ENCODE results near the gene CEMP1.
"Not testable (repeated sequence)": the region's sequence is repeated elsewhere in the genome, so short reads cannot be mapped to it uniquely, and the experiment has no call there.

The CEMP1 gene

GRCh38 chr16:2534335-2534734, 3.1 kb upstream of the CEMP1 start:
- not testable (repeated sequence) for DNase-seq

DNA sequence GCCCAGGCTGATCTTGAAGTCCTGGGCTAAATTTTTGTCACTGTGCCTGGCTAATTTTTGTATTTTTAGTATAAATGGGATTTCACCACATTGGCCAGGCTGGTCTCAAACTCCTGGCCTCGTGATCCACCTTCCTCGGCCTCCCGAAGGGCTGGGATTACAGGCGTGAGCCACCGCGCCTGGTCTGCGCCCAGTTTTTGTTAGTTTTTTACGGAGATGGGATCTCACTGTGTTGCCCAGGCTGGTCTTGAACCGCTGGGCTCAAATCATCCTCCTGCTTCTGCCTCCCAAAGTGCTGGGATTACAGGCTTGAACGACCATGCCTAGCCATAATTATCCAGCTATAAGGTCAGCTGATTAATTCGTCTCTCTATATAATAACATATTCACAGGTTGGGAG, 2.7 kb upstream of the CEMP1 start:
- no peak for DNase-seq

GRCh38 chr16:2533142-2533755, 2.0 kb upstream of the CEMP1 start:
- DNase-seq: not testable (repeated sequence)

DNA sequence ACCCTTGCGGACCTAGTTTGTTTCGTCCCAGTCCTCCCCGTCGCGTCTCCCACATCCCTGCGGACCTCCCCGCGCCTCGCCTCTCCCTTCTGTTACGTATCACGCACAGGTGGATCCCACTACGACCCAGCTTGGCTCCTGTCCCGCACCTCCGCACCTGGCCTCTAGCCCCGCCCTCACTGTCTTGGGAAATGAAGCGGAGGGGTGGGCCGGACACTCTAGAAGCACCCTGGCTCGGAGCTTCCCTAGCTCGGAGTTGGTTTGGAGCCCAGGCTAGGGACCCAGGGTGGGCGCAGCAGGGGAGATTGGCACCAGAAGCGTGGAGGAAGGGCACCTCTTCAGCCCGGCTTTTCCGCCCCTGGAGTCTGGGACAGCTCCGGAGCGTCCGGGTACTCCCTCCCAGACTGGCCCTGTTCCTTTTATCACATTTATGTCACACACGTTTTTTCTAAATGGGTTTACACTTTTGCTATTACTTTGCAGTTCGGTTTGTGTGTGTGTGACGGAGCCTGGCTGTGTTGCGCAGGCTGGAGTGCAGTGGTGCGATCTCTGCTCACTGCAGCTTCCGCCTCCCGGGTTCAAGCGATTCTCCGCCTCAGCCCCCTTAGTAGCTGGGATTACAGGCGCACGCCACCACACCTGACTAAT, 1.4 kb upstream of the CEMP1 start:
- DNase-seq: peak; percentile 44

- DNase-seq: peak; percentile 96
Measured at GRCh38 chr16:2531696-2532493, 687 bp upstream of the CEMP1 start.

- DNase-seq: no peak
Measured at GRCh38 chr16:2530629-2531318, 434 bp downstream of the CEMP1 start.

DNA sequence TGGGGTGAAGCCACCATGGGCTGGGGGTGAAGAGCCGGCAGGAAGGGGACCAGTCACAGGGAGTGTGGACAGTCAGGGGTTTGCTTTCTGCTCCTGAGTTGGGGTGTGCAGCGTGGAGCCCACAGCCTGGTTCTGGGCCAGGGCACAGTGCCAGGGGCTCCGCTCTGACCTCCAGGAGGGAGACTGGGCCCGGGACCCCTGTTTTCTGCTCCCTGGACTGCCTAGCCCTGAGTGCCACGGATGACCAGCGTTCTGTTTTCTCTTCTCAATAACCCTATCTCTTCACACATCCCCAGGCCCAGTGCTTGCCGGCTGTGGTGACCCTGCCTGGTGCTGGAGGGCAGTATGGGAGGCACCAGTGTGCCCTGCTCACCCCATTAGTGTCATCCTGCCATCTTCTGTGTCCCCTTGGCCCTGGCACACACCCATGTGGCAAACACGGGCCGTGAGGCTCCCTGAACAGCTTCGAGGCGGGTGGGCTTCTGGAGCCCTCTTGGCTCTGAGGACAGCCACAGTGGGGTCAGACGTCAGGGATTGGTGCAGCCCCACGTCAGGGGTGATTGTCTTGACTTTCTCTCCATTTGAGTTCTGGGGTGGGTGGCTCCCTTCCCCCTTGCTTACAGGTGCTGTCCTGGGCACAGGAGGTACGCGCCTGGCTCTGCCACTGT, 1.1 kb downstream of the CEMP1 start:
- no peak for DNase-seq

DNA sequence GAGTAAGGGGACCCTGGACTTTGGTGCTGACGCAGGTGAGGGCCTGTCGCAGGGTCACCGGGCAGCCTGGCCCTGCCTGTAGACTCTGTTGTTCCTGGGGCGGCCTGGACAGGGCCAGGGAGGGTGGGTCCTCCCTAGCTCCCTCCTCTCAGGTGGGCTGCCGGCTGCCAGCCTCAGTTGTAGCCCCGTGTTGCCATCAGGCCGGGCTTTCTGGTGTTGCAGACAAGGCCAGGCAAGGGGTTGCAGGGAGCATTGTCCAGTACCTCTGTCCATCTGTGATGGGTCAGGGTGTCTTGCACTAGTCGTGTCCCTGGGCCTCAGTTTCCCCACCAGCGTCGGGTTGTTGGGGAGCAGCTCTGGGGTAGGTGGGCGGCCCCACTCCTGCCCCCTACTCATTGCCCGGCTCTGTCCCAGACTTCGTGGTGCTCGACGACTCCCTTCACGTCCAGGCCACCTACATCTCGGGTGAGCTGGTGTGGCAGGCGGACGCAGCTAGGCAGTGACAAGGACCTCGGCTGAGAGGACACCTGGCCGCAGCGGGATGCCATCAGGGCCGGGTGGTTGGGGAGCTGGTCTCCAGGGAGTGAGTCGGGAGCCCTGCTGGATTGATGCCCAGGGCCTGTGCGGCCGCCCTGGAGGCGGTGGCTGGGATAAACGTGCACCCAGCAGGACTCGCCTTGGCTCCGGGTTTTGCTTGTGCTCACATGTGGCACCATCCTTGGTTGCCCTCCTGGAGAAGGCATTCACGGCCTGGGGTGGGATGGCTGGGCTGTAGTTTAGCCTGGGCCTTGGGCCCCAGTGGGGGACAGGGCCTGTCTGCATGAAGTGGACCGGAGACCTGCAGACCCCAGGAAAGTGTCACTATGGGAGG, 1.9 kb downstream of the CEMP1 start:
- no peak for DNase-seq

GRCh38 chr16:2528161-2529060, 2.8 kb downstream of the CEMP1 start:
- no peak for DNase-seq

GRCh38 chr16:2527784-2528100, 3.5 kb downstream of the CEMP1 start:
- no peak for DNase-seq

DNA sequence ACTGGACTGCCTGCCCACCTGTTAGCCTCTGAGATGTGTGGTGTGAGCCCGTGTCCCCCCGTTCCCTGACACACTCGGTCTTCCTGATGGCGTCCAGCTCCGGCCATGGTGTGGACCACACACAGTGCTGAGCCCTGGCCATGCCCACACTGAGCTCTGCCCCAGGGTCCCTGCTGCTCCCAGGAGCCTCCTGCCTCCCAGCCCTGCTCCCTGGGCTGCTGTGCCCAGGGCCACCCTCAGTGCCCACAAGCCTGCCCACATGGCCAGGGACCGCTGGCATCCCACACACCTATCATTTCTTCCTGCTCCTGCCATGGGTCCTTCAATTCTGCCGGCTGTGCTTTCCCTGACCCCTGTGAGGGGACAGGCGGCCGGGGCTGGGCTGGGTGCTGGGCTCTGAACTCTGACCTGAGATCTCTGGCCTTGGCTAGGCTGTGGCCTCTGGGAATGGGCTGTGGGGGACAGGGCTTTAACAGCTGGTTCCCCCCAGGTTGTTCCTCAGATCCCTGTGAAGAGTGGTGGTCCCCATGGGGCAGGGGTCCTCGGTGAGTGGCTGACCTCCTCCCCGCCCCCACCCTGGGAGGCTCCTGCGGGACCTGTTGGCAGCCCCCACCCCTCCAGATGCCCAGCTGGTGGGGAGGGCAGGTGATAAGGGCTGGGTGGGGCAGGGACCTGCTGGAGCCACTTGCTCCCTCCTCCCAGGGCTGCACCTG, 4.0 kb downstream of the CEMP1 start:
- DNase-seq: no peak

GRCh38 chr16:2526135-2526534, 5.1 kb downstream of the CEMP1 start:
- DNase-seq: no peak

GRCh38 chr16:2524339-2524938, 6.8 kb downstream of the CEMP1 start:
- no peak for DNase-seq

DNA sequence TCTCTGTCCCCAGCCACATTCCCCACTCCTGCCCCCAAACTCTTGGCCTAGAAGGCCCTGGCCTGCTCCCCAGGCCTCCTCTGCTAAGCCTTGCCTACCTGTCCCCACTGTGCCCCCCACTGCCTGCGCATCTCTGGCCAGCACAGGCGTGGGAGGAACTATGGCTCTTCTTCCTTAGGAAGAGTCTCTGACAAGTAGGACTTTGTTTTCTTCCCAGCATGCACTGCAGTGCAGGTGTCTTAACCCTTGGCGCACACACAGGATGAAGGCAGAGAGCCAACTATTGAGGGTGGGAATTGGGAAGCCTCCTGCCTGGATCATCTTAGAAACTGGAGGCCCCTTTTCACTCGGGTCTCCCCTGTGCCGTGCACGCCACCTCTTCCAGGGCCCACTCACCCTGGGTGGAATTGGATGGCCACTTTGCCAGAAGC, 7.4 kb downstream of the CEMP1 start:
- no peak for DNase-seq

DNA sequence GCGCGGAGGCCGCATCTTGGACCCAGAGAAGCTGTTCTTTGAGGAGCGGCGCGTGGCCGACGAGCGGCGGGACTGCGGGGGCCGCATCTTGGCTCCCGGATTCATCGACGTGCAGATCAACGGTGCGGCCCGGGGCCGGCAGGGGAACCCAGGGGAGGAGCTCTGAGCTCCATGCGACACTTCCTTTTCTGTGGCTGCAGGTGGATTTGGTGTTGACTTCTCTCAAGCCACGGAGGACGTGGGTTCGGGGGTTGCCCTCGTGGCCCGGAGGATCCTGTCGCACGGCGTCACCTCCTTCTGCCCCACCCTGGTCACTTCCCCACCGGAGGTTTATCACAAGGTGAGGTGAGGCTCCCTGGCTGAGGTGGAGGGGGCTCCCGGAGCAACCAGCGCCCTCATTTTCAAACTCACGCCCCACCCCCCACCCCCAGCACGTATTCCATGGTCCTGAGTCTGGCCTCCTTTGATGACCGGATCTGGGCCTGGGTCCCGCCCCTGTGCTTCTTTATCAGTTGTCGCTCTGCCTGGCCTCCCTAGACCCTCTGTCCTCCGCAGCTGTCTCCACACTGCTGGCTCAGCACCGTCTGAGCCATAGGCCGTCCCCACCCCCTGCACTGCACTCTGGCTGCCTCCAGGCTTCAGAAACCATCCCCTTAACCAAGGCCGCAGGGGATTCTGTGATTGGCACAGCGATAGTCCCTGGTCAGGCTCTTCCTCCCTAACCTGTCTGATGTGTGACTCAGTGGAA, 10.2 kb downstream of the CEMP1 start:
- no peak for DNase-seq

DNA sequence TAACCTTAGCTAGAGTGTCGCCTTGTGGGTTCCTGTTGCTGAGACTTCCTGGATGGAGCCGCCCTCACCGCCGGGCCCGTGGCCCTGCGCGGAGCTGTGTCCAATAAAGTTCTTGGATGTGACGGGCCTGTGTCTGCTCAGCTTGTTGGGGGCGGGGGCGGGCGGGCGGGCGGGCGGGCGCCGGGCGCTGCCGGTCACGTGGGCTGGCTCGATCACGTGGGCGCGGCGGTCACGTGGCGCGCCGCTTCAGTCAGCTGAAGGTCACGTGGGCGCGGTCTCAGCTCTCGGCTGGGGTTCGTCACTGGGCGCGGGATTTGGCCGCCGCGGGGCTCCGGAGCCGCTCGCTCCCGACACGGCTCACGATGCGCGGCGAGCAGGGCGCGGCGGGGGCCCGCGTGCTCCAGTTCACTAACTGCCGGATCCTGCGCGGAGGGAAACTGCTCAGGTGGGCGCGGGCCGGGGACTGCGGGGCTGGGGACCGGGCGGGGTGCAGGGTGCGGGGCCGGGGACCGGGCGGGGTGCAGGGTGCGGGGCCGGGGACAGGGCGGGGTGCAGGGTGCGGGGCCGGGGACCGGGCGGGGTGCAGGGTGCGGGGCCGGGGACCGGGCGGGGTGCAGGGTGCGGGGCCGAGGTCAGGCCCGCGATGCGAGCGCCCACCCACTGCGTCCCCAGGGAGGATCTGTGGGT, 11.0 kb downstream of the CEMP1 start, which contains the start of gene AMDHD2:
Gene AMDHD2, plus strand, starts transcription at position 275 of the 687 bp plus-strand sequence. Its CDS starts 88 bp downstream, at position 363.
- peak; percentile 81 for DNase-seq

GRCh38 chr16:2519711-2520080, 11.5 kb downstream of the CEMP1 start:
- DNase-seq: no peak
